ENCODE data around the gene RPL6.

DNA sequence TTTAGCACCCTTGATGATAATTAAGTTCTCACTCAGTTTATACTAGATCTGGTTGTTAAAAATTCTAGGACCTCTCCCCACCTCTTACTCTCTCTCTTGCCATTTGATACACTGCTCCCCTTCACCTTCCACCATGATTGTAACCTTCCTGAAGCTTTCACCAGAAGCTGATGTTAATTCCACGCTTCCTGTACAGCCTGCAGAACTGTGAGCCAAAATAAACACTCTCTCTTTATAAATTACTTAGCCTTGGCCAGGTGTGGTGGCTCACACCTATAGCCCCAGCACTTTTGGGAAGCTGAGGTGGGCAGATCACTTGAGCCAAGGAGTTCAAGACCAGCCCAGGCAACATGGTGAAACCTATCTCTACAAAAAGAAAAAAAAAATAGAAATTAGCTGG is 16.1 kb downstream of the RPL6 start:
- TF ChIP-seq, protein P1, sequence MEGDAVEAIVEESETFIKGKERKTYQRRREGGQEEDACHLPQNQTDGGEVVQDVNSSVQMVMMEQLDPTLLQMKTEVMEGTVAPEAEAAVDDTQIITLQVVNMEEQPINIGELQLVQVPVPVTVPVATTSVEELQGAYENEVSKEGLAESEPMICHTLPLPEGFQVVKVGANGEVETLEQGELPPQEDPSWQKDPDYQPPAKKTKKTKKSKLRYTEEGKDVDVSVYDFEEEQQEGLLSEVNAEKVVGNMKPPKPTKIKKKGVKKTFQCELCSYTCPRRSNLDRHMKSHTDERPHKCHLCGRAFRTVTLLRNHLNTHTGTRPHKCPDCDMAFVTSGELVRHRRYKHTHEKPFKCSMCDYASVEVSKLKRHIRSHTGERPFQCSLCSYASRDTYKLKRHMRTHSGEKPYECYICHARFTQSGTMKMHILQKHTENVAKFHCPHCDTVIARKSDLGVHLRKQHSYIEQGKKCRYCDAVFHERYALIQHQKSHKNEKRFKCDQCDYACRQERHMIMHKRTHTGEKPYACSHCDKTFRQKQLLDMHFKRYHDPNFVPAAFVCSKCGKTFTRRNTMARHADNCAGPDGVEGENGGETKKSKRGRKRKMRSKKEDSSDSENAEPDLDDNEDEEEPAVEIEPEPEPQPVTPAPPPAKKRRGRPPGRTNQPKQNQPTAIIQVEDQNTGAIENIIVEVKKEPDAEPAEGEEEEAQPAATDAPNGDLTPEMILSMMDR (IDR thresholded peaks at IDR 0.05; ENCODE audit: low read length) = no peak
- TF ChIP-seq EZH2 (IDR thresholded peaks at IDR 0.05; ENCODE audit: borderline replicate concordance, low read length) = no peak
